GM23338 (cell line): Measurements from ENCODE around the gene TXNRD1.

Source experiments
- EZH2 ChIP-seq: fragments of 200-600 bp; sonication (generic); IDR thresholded peaks from one replicate; pipeline ENCODE4 v1.8.0; 2017; ENCODE audit warnings: antibody characterized with exemption, mild to moderate bottlenecking, low read depth; ENCODE audit not compliant: unreplicated experiment
- EZH2phosphoT487 ChIP-seq: fragments of 200-600 bp; sonication (generic); IDR thresholded peaks from one replicate; pipeline ENCODE4 v1.8.1; 2018; ENCODE audit warnings: antibody characterized with exemption; ENCODE audit not compliant: unreplicated experiment
- JUNB ChIP-seq: IDR thresholded peaks from one replicate; pipeline ENCODE4 v1.6.1; 2016; ENCODE audit warnings: antibody characterized with exemption; ENCODE audit not compliant: unreplicated experiment
- NANOG ChIP-seq: IDR thresholded peaks from 2 replicates; pipeline ENCODE4 v1.6.1; 2016; ENCODE audit warnings: antibody characterized with exemption, borderline replicate concordance
- POLR2AphosphoS5 ChIP-seq: IDR thresholded peaks from 2 replicates; pipeline ENCODE4 v1.6.1; 2016; ENCODE audit warnings: antibody characterized with exemption, low read depth
- ZNF331 ChIP-seq: fragments of 250-450 bp; sonication (Bioruptor Pico); IDR thresholded peaks from 2 replicates; pipeline ENCODE4 v1.5.0; 2020; ENCODE audit warnings: low read depth, mild to moderate bottlenecking, moderate library complexity
- TF ChIP-seq, protein P1 (sequence below), 2 experiments: fragments of 200-600 bp in 1 of 2; sonication (generic) in 1 of 2; conservative IDR thresholded peaks; 2 replicates each; pipeline versions ENCODE4 v1.5.1 to v1.6.1; 2016 to 2017; ENCODE audit warnings: antibody characterized with exemption in 2 of 2, low read depth in 2 of 2, mild to moderate bottlenecking in 2 of 2, moderate library complexity in 1 of 2
- TF ChIP-seq, protein P2 (sequence below): IDR thresholded peaks from one replicate; pipeline ENCODE4 v1.6.1; 2018; ENCODE audit warnings: antibody characterized with exemption; ENCODE audit not compliant: unreplicated experiment
- TF ChIP-seq, protein P3 (sequence below): fragments of 250-450 bp; sonication (Bioruptor Pico); IDR thresholded peaks from 2 replicates; pipeline ENCODE4 v1.5.0; 2020; ENCODE audit warnings: mild to moderate bottlenecking, moderate library complexity

DNA sequence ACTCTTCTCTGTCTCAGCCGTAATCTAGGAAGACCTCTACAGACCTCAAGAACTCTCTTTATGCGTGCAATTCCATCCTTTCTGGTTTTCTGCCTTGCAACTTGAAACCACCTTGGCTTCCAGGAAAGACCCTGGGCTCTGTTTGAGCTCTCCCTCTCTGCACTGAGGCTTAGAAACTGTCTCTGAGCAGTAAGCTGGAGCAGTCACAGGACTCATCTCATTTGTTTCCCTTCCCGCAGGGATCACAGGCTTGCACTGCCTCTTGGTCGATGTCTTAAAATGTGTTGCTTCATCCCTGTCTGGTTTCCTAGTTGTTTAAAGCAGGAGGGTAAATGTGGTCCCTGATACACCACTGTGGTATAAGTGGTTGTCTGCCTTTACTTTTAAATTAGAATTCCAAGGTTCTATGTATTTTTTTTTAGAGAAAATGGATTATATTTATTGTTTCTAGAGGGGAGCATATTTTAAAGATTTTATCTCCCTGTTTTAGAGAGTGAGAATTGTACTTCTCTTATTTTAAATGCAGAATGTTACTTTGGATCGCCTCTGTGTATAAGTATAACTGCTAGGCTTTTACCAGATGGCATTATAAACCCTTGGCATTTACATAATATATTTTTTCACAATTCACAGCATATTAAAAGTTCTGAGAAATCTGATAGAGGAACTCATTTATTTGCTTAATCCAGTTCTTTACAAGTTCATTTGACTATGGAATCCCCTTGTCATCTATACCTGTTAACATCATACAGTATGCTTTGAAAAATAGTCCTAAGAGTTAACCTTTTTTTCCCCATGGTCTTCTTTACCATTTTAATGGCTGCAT, 114.3 kb downstream of the TXNRD1 start:
- TF ChIP-seq EZH2phosphoT487 (no peak), JUNB (no peak), POLR2AphosphoS5 (no peak), EZH2 (no peak), NANOG (no peak), ZNF331 (CRISPR knock-in tag) (no peak)
- TF ChIP-seq, protein P1, sequence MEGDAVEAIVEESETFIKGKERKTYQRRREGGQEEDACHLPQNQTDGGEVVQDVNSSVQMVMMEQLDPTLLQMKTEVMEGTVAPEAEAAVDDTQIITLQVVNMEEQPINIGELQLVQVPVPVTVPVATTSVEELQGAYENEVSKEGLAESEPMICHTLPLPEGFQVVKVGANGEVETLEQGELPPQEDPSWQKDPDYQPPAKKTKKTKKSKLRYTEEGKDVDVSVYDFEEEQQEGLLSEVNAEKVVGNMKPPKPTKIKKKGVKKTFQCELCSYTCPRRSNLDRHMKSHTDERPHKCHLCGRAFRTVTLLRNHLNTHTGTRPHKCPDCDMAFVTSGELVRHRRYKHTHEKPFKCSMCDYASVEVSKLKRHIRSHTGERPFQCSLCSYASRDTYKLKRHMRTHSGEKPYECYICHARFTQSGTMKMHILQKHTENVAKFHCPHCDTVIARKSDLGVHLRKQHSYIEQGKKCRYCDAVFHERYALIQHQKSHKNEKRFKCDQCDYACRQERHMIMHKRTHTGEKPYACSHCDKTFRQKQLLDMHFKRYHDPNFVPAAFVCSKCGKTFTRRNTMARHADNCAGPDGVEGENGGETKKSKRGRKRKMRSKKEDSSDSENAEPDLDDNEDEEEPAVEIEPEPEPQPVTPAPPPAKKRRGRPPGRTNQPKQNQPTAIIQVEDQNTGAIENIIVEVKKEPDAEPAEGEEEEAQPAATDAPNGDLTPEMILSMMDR (conservative IDR thresholded peaks at IDR 0.05; ENCODE audit: low read depth in 2 of 2), result no peak
- TF ChIP-seq, protein P2, sequence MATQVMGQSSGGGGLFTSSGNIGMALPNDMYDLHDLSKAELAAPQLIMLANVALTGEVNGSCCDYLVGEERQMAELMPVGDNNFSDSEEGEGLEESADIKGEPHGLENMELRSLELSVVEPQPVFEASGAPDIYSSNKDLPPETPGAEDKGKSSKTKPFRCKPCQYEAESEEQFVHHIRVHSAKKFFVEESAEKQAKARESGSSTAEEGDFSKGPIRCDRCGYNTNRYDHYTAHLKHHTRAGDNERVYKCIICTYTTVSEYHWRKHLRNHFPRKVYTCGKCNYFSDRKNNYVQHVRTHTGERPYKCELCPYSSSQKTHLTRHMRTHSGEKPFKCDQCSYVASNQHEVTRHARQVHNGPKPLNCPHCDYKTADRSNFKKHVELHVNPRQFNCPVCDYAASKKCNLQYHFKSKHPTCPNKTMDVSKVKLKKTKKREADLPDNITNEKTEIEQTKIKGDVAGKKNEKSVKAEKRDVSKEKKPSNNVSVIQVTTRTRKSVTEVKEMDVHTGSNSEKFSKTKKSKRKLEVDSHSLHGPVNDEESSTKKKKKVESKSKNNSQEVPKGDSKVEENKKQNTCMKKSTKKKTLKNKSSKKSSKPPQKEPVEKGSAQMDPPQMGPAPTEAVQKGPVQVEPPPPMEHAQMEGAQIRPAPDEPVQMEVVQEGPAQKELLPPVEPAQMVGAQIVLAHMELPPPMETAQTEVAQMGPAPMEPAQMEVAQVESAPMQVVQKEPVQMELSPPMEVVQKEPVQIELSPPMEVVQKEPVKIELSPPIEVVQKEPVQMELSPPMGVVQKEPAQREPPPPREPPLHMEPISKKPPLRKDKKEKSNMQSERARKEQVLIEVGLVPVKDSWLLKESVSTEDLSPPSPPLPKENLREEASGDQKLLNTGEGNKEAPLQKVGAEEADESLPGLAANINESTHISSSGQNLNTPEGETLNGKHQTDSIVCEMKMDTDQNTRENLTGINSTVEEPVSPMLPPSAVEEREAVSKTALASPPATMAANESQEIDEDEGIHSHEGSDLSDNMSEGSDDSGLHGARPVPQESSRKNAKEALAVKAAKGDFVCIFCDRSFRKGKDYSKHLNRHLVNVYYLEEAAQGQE, result no peak
- TF ChIP-seq, protein P3, sequence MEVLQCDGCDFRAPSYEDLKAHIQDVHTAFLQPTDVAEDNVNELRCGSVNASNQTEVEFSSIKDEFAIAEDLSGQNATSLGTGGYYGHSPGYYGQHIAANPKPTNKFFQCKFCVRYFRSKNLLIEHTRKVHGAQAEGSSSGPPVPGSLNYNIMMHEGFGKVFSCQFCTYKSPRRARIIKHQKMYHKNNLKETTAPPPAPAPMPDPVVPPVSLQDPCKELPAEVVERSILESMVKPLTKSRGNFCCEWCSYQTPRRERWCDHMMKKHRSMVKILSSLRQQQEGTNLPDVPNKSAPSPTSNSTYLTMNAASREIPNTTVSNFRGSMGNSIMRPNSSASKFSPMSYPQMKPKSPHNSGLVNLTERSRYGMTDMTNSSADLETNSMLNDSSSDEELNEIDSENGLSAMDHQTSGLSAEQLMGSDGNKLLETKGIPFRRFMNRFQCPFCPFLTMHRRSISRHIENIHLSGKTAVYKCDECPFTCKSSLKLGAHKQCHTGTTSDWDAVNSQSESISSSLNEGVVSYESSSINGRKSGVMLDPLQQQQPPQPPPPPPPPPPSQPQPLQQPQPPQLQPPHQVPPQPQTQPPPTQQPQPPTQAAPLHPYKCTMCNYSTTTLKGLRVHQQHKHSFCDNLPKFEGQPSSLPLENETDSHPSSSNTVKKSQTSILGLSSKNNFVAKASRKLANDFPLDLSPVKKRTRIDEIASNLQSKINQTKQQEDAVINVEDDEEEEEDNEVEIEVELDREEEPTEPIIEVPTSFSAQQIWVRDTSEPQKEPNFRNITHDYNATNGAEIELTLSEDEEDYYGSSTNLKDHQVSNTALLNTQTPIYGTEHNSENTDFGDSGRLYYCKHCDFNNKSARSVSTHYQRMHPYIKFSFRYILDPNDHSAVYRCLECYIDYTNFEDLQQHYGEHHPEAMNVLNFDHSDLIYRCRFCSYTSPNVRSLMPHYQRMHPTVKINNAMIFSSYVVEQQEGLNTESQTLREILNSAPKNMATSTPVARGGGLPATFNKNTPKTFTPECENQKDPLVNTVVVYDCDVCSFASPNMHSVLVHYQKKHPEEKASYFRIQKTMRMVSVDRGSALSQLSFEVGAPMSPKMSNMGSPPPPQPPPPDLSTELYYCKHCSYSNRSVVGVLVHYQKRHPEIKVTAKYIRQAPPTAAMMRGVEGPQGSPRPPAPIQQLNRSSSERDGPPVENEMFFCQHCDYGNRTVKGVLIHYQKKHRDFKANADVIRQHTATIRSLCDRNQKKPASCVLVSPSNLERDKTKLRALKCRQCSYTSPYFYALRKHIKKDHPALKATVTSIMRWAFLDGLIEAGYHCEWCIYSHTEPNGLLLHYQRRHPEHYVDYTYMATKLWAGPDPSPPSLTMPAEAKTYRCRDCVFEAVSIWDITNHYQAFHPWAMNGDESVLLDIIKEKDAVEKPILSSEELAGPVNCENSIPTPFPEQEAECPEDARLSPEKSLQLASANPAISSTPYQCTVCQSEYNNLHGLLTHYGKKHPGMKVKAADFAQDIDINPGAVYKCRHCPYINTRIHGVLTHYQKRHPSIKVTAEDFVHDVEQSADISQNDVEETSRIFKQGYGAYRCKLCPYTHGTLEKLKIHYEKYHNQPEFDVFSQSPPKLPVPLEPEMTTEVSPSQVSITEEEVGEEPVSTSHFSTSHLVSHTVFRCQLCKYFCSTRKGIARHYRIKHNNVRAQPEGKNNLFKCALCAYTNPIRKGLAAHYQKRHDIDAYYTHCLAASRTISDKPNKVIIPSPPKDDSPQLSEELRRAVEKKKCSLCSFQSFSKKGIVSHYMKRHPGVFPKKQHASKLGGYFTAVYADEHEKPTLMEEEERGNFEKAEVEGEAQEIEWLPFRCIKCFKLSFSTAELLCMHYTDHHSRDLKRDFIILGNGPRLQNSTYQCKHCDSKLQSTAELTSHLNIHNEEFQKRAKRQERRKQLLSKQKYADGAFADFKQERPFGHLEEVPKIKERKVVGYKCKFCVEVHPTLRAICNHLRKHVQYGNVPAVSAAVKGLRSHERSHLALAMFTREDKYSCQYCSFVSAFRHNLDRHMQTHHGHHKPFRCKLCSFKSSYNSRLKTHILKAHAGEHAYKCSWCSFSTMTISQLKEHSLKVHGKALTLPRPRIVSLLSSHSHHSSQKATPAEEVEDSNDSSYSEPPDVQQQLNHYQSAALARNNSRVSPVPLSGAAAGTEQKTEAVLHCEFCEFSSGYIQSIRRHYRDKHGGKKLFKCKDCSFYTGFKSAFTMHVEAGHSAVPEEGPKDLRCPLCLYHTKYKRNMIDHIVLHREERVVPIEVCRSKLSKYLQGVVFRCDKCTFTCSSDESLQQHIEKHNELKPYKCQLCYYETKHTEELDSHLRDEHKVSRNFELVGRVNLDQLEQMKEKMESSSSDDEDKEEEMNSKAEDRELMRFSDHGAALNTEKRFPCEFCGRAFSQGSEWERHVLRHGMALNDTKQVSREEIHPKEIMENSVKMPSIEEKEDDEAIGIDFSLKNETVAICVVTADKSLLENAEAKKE, result no peak
